HG02840 (cell line): Measurements from ENCODE around the gene GIPC3.

Experiments used
- ATAC-seq: cut with Tn5 transposase; IDR thresholded peaks from one replicate; pipeline ENCODE4 v1.9.1; 2021; ENCODE audit warnings: mild to moderate bottlenecking, moderate library complexity, moderate number of reproducible peaks; ENCODE audit not compliant: unreplicated experiment, low FRiP score

GIPC3 gene

DNA sequence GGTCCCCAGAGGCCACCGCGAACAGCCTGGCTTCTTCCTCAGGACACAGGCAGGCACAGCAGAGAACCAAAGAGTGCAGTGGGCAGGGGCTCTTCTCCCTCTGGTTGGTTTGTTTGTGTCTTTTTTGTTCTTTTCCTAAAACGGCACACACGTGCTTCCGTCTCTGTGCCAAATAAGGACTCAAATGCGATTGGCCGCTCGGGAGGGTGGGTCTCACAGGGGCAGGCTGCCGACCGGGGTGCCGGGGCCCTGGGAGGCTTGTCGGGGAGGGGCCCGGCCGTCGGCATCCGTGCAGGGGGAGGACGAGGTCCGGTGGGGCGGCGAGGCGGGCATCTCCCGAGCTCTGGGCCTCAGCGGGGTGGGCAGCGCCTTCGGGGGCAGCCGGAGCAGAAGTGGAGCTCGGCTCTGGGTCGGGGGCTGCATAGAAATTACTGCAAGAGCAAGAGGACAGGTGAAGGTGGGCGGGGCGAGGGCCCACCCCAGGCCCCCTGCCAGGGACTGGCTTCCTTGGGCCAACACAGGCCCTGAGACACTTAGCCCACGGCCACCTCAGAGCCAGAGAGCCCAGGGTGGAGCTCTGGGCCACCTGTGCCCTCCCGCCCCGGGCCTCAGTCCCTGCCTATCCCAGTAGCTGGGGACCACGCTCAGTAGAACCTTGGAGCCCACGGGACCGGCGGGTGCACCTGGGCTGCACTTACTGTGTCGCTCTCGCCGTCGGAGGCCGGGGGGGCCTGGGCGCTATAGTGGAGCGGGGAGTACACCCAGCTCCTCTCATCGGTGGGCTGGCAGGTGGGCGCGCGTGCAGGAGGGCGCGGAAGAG, 47.7 kb downstream of the GIPC3 start:
- ATAC-seq = no peak

DNA sequence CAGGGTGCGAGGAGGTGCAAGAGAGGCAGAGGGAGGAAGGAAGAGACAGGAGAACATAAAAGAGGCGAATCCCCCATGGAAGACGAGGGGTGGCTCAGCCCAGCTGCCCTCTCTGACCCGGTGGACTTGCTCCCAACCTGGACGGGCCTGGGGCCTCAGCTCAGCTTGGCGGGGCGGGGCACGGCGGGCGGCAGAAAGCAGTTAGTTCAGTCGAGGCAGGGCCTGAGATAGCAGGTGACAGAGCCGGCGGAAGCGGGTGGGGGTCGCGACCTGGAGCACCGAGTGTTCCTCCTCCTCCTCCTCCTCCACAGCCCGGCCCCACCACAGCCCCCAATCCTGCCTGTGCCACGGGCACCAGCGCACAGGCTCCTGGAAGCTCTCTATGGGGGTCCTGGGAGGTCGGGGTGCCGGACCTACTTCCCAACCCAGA, 48.3 kb downstream of the GIPC3 start:
- ATAC-seq = no peak

DNA sequence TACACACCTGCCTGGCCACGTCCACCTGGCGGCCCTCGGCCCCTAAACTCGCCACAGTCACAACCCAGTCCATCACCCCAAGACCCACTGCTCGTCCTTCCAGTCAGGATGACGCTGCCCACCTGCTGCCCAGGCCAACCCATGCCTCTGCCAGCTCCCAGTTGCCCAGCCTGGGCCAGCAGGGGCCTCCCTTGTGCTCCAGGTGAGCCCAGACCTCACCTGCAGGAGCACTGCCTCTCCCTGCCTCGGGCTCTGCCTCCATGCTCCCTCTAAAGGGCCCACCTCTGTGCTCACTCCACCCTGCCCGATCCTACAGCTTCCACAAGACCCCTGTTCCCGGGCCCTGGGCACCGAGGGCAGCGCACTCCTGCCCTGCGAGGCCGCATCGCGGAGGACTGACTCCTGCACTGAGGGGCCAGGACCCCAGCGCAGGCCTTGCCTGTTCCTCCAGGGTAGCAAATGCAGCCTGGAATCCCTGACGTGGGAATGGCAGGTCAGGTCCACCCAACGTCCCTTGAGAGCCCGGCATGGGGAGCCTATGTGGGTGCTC, 49.3 kb downstream of the GIPC3 start:
- ATAC-seq = no peak

DNA sequence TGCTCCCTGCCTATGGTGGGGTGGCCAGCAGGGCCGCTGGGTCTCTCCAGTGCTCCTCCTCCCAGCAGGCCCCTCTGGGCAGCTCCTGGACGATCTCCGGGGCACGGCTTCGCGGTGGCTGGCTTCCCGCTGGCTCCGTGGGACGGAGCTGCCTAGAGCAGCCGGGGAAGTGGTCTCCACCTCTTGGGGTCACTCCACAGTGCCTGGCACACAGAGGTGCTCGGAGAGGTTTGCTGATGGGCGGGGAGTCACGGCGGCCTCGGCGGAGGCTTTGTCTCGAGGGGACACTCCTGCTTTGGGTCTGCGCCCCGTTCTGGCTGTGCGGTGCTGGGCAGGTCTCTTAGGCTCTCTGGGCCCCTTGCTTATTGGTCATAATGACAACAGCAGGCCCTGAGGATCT, 51.2 kb downstream of the GIPC3 start:
- no peak for ATAC-seq

DNA sequence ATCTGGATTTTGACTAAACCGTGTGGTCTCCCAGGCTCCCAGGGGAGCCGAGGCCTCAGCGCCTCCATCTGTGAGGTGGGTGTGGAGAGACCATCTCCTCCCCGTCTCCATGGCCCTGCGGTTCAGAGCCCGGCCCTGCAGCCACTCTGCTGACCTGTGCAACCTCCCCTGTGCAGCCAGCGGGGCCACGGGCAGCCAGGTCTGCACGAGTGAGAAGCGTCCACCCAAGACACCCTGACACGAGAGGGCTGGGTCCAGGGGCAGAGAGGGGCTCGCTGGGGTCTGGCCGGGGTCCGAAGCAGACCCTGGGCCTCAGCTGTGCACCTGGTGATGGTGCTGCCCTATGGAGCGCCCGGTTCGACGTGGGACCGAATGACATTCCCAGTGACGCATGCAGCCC, 51.7 kb downstream of the GIPC3 start:
- ATAC-seq = no peak

DNA sequence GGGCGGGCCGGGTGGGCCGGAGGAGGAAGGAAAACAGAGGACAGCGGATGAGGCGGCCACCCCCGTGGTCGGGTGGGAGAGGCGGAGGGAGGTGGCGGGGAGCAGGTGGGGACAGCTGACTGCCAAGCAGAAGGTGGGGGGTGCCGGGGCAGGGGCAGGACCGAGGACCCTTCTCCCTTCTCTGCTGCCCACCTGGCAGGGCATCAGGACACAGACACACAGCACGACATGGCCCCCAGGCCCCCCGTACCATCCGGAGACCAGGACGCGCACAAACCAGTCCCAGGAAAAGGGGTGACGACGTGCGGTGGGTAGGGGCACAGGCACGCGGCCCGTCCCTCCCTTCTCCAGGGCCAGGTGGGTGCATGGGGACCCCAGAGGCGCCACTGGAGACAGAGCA, 52.3 kb downstream of the GIPC3 start:
- no peak for ATAC-seq

DNA sequence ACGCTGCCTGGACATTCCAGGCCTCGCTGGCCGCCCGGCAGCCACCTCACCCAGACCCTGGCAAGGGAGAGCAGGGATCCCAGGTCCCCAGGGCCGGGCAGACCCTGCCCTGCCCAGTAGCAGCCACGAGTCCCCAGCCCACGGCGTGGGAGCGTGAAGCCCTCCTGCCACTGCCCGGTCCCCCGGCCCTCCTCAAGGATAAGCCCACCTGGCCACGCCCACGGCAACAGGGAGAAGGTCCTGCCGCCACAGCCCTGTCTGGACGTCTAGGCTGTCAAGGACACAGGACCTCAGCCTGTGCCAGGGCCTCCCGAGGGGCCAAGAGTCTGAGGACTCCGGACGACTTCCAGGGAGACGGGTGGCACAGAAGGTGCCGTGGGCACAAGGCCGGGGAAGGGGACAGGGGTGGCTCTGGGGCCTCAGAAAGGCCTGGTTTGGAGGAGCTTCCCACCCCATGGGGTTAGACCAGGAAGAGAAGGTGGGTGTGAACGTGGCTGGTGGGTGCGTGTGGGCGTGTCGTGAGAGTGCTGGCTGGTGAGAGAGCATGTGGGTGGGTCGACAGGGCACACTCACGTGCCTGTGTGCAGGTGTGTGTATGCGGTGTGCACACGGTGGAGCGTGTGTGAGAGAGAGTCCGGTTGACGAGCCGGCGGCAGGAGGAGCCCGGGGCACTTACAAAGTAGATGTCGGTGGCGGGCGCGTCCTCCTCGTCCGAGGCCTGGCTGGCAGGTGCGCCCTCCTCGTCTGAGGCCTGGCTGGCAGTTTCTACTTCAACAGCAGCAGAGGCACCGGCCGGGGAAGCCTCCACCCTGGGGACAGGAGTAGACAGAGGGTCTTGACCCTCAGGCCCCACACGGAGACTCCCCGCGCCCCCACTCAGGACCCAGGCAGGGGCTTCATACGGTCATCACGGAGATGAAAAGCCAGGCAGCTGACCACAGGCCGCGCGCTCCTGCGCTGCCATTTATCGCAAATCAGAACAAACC, 53.2 kb downstream of the GIPC3 start:
- no peak for ATAC-seq

DNA sequence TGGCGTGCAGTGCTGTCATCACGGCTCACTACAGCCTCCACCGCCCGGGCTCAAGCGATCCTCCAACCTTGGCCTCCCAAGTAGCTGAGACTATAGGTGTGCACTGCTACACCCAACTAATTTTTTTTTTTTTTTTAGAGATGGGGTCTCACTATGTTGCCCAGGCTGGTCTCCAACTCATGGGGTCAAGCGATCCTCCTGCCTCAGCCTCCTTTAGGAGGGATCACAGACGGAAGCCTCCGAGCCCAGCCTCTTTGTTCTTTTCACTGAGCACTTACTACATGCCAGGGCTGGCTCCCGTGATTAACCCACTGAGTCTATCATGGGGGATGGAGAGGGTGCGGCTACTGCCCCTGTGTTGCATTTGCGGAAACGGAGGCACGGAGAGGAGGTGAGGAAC, 54.2 kb downstream of the GIPC3 start:
- no peak for ATAC-seq

DNA sequence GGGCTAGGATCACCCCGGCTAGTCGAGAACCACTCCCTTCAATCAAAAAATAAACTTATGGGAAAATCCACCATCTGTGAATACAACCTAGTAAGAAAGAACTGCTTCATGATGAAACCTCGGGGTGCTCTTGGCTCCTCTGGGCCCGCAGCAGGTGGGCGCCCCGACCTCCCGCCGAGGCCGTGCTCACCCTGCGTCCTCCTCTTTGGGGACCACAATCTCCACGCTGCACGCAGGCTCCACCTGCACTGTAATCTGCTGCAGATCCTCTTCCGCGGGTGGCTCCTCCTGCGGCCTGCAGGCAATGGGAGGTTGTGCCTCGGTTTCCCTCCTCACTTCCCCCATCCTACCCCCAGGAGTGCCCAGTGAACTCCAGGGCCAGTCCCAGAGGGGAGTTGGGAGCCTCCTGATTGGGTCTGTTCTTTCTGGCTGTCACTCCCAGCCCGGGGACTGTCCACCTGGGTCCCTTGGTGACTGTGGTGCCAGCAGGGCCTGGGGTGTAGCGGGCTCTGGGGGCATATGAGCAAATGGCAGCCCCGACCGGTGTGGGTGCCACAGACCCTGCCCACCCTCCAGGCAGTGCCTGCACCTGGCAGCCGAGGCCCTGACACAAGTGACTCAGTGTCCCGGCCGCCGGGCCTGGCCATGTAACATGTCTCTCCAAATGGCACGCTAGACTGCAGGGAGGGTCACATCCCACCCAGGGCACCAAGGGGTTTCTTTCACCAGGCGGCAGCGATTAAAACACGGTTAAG, 56.4 kb downstream of the GIPC3 start:
- no peak for ATAC-seq

DNA sequence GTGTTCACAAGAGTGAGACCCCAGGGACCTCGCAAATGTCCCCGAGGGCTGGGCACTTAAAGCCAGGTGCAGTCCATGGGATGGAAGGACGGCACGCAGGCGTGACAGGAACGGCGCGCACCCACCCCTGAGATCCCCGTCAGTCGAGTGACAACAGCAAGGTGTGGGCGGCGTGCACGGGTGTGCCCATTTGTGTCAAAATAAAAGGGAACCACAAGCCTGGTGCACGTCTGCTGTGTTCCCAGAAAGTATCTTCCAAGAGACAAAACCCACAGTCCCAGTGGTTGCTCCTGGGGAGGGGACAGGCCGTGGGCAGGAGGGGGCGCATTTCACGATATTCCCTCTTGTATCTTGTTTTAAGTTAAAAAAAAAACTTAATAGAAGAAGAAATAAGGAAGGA, 57.0 kb downstream of the GIPC3 start:
- ATAC-seq = no peak
